GM19328 (cell line): ENCODE results near the gene B9D1.
"Not testable (repeated sequence)": the region's sequence is repeated elsewhere in the genome, so short reads cannot be mapped to it uniquely, and the experiment has no call there.

Experiments
- ATAC-seq: cut with Tn5 transposase; IDR thresholded peaks from one replicate; pipeline ENCODE4 v1.9.1; 2021; ENCODE audit warnings: mild to moderate bottlenecking, moderate library complexity; ENCODE audit not compliant: unreplicated experiment

B9D1 gene

GRCh38 chr17:19360772-19361171, 1.8 kb downstream of the B9D1 start:
- ATAC-seq: no peak

GRCh38 chr17:19359856-19360255, 2.7 kb downstream of the B9D1 start:
- no peak for ATAC-seq

GRCh38 chr17:19359151-19359550, 3.4 kb downstream of the B9D1 start:
- no peak for ATAC-seq

- no peak for ATAC-seq
Measured at GRCh38 chr17:19357761-19358160, 4.8 kb downstream of the B9D1 start.

GRCh38 chr17:19357351-19357750, 5.2 kb downstream of the B9D1 start:
- ATAC-seq: no peak

GRCh38 chr17:19354748-19355147, 7.8 kb downstream of the B9D1 start:
- no peak for ATAC-seq

- not testable (repeated sequence) for ATAC-seq
Measured at GRCh38 chr17:19353401-19353800, 9.1 kb downstream of the B9D1 start.

- ATAC-seq: no peak
Measured at GRCh38 chr17:19348806-19349205, 13.7 kb downstream of the B9D1 start.

GRCh38 chr17:19348081-19348650, 14.4 kb downstream of the B9D1 start:
- no peak for ATAC-seq

GRCh38 chr17:19347323-19348080, 15.0 kb downstream of the B9D1 start:
- no peak for ATAC-seq

- ATAC-seq: no peak
Measured at GRCh38 chr17:19346351-19347255, 15.9 kb downstream of the B9D1 start.

GRCh38 chr17:19345486-19346350, 16.8 kb downstream of the B9D1 start:
- ATAC-seq: no peak

GRCh38 chr17:19345067-19345460, 17.5 kb downstream of the B9D1 start:
- no peak for ATAC-seq

GRCh38 chr17:19344311-19345066, 18.0 kb downstream of the B9D1 start:
- no peak for ATAC-seq

- no peak for ATAC-seq
Measured at GRCh38 chr17:19343671-19344151, 18.8 kb downstream of the B9D1 start.

- no peak for ATAC-seq
Measured at GRCh38 chr17:19343256-19343630, 19.3 kb downstream of the B9D1 start.

- no peak for ATAC-seq
Measured at GRCh38 chr17:19342611-19343255, 19.8 kb downstream of the B9D1 start.

GRCh38 chr17:19341641-19342610, 20.6 kb downstream of the B9D1 start:
- no peak for ATAC-seq
